HG03097 (cell line): ENCODE measurements around the gene DNAH14.
"Not testable (repeated sequence)": the region's sequence is repeated elsewhere in the genome, so short reads cannot be mapped to it uniquely, and the experiment has no call there.

Experiments used
- ATAC-seq: cut with Tn5 transposase; IDR thresholded peaks from one replicate; pipeline ENCODE4 v1.9.1; 2021; ENCODE audit not compliant: unreplicated experiment, low FRiP score

DNAH14 gene

DNA sequence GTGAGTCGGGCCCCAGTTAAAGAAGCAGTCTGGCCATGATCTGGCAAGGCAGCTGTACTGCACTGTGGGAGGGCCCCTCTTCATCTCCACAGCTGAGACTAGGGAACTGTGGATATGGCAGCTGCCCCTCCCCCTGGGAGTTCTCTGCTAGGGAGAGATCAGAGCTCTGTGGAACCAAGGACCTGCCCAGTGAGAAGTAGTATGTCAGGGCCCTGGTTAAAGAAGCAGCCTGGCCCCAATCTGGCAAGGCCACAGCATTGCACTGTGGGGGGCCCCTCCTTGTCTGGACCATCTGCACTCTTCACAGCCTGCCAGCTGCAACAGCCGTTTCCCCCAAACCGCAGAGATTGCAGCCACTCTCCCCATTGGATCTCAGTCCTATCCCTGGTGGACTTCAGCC is 208.5 kb downstream of the DNAH14 start:
- no peak for ATAC-seq

GRCh38 chr1:225143001-225143400 is 213.5 kb downstream of the DNAH14 start:
- ATAC-seq, result no peak

- no peak for ATAC-seq
Measured at GRCh38 chr1:225146478-225146877, 217.0 kb downstream of the DNAH14 start.

GRCh38 chr1:225147791-225148190 is 218.3 kb downstream of the DNAH14 start:
- not testable (repeated sequence) for ATAC-seq

DNA sequence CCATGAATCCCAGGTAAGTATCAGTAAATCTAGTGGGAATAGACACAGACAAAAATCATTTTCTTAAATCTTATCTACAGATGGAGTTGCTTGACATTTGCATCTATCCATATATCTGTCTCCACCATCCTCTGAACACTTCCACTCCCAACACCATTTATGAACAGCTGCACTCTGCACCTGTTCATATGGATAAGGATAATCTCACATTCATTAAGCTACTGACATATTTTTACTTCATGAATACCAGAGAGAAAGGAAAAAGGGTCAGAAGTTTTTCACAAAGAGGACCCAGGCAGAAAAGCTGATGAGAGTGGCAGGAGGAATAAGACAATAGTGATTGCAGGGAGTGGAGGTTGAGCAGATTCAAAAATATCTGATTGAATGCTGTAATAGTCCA is 222.6 kb downstream of the DNAH14 start:
- no peak for ATAC-seq

DNA sequence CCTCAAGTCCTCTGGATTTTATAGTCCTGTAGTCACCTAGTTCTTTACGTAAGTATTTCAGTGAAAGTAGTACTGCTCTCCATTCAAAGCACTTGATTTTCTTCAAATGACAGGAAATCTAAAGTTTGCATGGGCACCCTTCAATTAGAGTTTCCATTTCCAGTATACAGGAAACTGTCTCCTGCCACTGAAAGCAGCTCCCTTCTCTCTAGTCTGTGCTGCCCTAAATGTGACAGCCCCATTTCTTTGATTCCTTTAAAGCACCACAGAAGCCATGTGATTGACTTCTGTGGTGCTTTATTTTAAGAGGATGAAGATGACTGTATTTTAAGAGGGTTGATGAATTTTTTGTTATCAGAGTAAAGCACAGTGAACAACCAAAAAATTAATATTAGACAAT is 226.1 kb downstream of the DNAH14 start:
- ATAC-seq, result no peak

DNA sequence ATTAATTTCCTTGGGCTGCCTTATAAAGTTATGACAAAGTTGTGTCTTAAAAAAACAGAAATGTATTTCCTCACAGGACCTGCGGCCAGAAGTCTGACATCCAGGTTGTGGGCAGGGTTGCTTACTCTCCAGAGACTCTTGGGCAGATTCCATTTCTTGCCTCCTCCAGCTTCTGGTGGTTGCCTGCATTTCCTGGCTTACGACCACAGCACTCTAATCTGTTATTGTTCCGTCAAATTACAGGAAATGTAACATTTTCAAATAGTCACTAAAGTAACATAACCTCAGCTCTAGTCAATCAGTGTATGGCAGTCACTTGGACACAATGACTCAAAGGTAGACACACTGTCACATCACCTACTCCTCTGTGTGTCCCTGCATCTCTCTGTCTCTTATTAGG is 226.8 kb downstream of the DNAH14 start:
- ATAC-seq, result no peak

DNA sequence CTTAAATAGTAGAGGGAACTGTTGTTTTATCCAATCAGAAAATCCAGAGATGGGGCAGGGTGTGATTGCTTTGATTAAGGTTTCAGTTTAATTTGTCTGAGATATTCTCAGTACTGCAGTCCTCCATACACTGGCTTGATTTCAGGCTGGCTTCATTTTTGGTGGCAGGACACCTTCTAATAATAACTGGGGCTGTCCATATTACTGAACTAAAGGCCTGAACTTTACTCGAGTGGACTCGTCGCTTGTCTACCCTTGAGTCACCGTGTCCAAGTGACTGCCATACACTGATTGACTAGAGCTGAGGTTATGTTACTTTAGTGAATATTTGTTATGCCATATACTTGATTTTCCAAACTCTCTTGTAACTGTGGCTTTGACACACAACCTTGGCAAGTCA is 228.8 kb downstream of the DNAH14 start:
- no peak for ATAC-seq

DNA sequence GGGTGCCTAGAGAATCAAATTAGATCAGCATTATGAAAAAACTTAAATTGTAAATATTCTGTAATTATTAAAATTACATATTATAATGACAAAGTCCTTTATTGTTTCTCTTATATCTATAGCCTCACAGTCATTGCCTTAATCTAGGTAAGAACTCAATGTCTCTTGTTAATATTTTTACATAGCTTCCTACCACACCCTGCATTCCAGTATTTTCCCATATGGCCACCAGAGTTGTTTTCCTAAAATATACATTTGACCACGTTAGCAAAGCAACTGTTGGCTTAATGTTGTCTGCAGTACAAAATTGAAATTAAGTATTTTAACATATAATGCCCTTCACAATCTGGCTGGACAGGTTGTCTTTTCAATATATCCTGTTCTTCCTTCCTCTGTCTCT is 230.3 kb downstream of the DNAH14 start:
- no peak for ATAC-seq

GRCh38 chr1:225177409-225177808 is 247.9 kb downstream of the DNAH14 start:
- not testable (repeated sequence) for ATAC-seq

GRCh38 chr1:225179686-225180085 is 250.2 kb downstream of the DNAH14 start:
- ATAC-seq, result no peak

DNA sequence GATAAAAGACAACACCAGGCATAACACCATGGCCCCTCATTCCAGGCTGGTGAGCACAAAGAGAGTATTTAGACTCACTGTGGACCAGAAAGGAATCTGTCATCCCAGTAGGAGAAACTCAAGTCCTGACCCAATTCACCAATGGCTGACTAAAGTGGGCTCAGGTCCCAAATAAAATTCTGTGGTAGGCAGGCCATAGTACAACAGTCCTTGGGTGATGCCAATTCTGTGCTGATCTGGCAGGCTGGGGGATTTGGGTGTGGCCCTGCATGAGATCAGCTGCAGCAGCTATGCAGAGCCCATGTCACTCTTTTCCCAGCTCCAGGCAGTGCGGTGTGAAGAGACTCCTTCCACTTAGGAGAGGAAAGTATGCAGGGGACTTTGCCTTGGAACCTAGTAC is 253.2 kb downstream of the DNAH14 start:
- ATAC-seq, result no peak

DNA sequence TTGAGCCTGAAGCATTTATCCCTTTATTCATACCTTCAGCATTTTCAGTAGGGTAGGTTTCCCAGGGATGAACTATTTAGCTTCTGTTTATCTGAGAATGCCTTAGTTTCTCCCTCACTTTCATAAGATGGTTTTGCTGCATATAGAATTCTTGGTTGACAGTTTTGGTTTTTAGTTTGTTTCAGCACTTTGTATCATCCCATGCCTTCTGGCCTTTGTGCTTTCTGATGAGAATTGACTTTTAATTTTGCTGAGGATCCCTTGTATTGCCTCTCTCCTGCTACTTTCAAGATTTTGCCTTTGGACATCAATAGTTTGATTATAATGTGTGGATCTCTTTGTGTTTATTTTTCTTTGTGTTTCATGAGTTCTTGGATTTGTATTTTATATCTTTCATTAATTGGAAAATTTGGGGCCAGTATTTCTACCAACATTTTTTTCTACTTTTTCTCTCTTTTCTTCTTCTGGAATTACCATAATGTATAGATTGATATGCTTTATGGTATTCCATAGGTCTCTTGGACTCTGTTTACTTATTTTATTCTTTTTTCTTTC is 261.8 kb downstream of the DNAH14 start:
- no peak for ATAC-seq

- no peak for ATAC-seq
Measured at GRCh38 chr1:225201447-225201846, 272.0 kb downstream of the DNAH14 start.

DNA sequence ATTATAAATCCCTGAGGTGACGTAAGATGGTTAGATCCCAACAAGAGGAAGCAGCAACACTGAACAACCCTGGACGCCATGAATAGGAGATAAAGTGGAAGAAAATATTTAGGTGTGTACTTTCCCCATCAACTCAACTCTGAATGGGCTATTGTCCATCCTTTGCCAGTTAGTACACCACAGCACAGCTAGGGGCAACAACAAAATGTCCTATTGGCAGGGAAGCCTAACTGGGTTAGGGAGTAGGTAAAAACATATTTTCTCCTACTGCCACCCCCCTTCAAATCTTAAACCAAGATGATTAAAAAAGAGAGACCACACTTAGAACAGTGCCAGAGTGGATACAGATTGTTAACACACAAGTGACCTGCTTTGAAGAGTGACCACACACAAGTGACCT is 278.3 kb downstream of the DNAH14 start:
- no peak for ATAC-seq

GRCh38 chr1:225209153-225209552 is 279.7 kb downstream of the DNAH14 start:
- no peak for ATAC-seq

GRCh38 chr1:225210180-225210579 is 280.7 kb downstream of the DNAH14 start:
- ATAC-seq, result not testable (repeated sequence)

- ATAC-seq, result not testable (repeated sequence)
Measured at GRCh38 chr1:225211694-225212442, 282.4 kb downstream of the DNAH14 start.

DNA sequence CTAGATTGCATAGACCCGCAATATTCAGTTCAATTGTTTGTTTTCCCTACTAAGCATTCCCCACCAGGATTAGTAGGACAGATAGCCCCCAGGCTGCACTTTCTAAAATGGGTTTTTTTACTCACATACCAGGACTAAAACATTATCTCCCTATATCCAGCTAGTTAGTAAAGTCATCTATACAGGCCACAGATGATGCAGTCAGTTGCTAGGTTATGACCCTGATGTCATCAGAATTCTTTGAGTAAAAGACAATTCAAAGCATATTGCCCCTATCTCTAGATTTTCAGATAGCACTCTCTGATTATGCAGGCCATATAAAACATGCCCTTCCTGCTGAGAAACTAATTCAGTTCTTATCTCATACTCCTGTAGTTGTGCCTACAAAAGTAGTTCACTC is 294.8 kb downstream of the DNAH14 start:
- ATAC-seq, result no peak

DNA sequence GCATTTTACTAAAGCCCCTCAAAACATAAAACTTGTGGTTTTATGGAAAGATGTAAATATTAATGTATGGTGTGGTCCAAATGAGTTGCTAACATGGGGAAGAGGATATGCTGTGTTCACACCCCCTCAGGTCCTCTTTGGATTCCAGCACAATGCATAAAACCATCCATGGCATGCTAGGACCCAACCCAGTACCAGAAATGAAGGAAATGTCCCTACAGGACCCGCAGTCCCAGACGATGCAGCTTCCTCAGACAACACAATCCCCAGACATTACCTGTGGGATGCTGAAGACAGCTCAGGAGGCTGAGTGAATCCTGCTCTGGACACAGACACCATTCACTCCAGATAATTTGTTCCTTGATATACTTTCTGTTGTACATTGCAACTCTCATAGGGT is 296.2 kb downstream of the DNAH14 start:
- ATAC-seq, result no peak

- ATAC-seq, result no peak
Measured at GRCh38 chr1:225228871-225229303, 299.4 kb downstream of the DNAH14 start.

- ATAC-seq, result not testable (repeated sequence)
Measured at GRCh38 chr1:225229429-225229828, 300.0 kb downstream of the DNAH14 start.
